Mononuclear cell (primary cell): ENCODE data around the gene CLRN2. TPM values are rescaled to one million over a fixed set of nuclear protein-coding genes. Genes with fewer than 3 reads are reported as not detected.
"Not testable (repeated sequence)": the region's sequence is repeated elsewhere in the genome, so short reads cannot be mapped to it uniquely, and the experiment has no call there.

Source experiments
- H3K27me3 ChIP-seq: 2 replicates; pipeline ENCODE4 v1.6.0; 2011; ENCODE audit warnings: low read length, control low read depth; ENCODE audit not compliant: insufficient read depth
- H3K4me1 ChIP-seq: 2 replicates; pipeline ENCODE4 v1.5.1; 2011; ENCODE audit warnings: mild to moderate bottlenecking, low read length, control low read depth; ENCODE audit not compliant: insufficient read depth
- H3K4me3 ChIP-seq: 2 replicates; pipeline ENCODE4 v1.5.1; 2011; ENCODE audit warnings: mild to moderate bottlenecking, low read length, moderate library complexity
- H3K9me3 ChIP-seq: 2 replicates; pipeline ENCODE4 v1.5.1; 2011; ENCODE audit warnings: low read depth, mild to moderate bottlenecking, control low read depth, low read length
- total RNA-seq: library from RNA; depleted of rRNA; stranded (reverse); fragments of >200 nt; gene quantifications from one replicate; pipeline ENCODE4 v1.2.3, GENCODE V29; 2012

CLRN2 gene
- total RNA-seq, 1 donor: not detected

DNA sequence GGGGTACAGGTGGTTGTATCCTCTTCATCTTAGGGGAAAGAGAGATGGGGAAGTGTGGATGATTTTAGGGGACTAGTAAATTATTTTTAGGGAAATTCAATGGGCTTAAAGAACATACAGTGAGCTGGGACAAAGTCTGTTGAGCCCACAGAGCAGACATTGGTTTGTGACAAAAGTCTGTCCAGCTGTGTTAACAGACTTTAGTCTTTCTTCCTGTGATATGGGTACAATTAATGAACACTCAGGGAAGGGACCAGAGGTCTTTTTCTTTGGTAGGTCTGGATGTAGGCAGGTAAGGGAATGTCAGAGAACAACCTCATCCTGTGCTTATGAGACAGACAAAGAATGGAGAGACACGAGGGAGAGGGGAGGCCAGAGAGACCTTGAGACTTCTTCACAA lies 2.0 kb downstream of the CLRN2 start:
- Histone ChIP-seq H3K4me1 (peaks cover 8% of the 10 kb centered on the region), H3K27me3 (peaks cover 3% of the 10 kb centered on the region), H3K9me3 (no peaks in the 10 kb centered on the region), H3K4me3 (no peak overlapping the region)

DNA sequence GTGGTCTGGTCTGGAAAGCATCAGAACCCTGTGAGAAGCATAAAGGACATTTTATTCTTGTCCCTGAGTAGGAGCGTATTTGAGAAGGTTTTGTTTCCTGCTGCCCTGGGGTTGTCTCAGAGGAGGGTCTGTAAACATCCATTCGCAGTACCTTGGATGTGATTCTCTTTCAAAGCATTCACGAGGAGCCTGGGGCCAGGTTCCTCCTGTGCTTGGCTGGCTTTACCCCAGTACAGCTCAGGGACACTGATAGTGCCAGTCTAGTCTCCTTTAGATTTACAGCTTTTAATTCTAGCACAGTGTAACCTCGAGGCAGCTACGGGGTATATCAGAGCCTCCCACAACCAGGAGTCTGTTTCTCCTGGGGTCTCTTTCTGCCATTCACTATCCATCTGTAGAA lies 2.7 kb downstream of the CLRN2 start:
- no peak overlapping the region for H3K4me3 ChIP-seq
- peaks cover 2% of the 10 kb centered on the region for H3K4me1 ChIP-seq
- H3K27me3 ChIP-seq: peaks cover 3% of the 10 kb centered on the region
- H3K9me3 ChIP-seq: no peaks in the 10 kb centered on the region

DNA sequence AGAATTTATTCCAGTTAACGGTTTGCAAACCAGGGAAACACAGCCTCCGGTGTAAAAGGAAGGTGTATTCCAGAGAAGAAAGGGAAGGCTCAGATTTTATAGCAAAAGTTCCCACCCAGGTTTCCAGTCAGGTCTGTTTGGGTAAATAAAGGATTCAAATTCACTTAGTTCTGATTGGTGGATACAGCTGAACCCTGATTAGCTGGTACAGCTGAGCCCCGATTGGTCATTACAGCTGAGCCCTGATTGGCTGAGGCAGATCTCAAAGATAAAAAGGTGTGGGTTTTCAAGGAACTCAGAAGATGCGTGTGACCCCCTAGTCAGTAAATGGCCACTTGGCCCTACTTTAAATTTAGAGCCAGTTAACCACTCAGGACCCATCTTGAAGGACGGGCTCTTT lies 6.6 kb downstream of the CLRN2 start:
- H3K9me3 ChIP-seq: no peaks in the 10 kb centered on the region
- H3K27me3 ChIP-seq: peaks cover 3% of the 10 kb centered on the region
- no peaks in the 10 kb centered on the region for H3K4me1 ChIP-seq
- no peak overlapping the region for H3K4me3 ChIP-seq

DNA sequence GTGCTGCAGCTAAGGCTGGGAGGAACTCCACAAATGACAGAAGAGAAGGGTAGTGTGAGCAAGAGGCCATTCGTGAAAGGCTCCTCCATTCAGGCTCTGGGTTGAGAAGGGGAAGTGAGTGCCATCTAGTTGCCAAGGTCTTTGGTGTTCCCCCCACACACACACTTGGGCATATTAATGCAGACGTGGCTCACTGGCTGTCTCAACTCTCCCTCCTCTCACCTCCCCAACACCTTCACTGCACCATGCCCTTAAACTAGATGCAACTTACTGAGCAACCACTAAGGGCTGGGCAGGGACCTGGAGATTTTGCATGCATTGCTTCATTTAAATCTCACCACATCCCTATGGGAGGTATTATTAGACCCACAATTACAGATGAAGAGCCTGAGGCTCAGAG lies 8.7 kb downstream of the CLRN2 start:
- no peak overlapping the region for H3K4me3 ChIP-seq
- H3K27me3 ChIP-seq: no peaks in the 10 kb centered on the region
- no peaks in the 10 kb centered on the region for H3K4me1 ChIP-seq
- no peaks in the 10 kb centered on the region for H3K9me3 ChIP-seq

DNA sequence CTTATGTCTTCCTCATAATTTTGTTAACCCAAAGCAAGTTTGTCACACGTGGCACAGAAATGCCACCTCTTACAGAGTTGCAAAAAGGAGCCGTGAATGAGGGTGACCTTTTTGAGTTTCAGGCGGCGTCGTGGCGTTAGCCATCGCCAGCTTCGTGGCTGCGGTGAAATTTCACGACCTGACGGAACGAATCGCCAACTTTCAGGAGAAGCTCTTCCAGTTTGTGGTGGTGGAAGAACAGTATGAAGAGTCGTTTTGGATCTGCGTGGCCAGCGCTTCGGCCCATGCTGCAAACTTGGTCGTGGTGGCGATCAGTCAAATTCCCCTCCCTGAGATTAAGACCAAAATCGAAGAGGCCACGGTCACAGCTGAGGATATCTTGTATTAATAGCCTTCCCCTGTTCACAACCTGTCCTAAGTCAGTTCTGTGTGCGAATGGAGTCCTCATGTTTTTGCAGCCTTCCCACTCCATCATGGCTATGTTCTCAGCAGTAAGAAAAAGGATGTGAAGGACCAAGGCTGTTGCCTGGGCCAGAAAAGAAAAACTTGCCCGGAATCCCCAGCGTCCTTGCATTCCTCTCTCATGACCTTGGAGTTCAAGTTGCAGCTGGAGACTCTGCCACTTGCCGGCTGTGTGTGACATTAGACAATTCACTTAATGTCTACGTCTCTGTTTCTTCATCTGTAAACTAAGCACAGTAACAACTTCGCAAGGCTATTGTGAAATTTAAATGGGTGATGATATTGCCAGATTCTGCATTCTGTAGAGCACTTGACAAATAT lies 11.9 kb downstream of the CLRN2 start:
- H3K9me3 ChIP-seq: no peaks in the 10 kb centered on the region
- no peaks in the 10 kb centered on the region for H3K27me3 ChIP-seq
- H3K4me1 ChIP-seq: no peaks in the 10 kb centered on the region
- H3K4me3 ChIP-seq: no peak overlapping the region

DNA sequence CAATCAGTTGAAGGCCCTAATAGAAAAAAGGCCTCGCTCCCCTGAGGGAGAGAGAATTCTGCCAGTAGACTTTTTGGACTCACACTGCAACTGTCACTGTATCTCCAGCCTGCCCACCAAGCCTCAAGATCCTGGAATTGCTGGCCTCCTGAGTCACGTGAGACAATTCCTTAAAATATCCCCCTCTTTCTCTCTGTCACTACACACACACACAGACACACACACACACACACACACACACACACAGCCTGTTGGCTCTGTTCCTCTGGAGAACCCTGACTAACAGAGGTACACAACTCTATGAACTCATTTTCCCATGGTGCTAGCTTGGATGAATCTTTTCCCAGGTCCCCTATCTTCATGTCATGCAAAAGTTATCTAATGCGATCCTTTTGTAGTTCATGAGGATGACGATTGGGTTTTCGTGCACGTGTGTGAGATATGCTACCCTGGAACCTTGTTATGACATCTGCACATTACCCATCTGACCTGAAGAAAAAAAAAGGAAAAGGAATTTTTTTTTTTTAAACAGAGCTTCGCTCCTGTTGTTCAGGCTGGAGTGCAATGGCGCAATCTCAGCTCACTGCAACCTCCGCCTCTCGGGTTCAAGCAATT lies 13.7 kb downstream of the CLRN2 start:
- H3K4me3 ChIP-seq: no peak overlapping the region
- H3K27me3 ChIP-seq: no peaks in the 10 kb centered on the region
- H3K4me1 ChIP-seq: no peaks in the 10 kb centered on the region
- H3K9me3 ChIP-seq: no peaks in the 10 kb centered on the region

DNA sequence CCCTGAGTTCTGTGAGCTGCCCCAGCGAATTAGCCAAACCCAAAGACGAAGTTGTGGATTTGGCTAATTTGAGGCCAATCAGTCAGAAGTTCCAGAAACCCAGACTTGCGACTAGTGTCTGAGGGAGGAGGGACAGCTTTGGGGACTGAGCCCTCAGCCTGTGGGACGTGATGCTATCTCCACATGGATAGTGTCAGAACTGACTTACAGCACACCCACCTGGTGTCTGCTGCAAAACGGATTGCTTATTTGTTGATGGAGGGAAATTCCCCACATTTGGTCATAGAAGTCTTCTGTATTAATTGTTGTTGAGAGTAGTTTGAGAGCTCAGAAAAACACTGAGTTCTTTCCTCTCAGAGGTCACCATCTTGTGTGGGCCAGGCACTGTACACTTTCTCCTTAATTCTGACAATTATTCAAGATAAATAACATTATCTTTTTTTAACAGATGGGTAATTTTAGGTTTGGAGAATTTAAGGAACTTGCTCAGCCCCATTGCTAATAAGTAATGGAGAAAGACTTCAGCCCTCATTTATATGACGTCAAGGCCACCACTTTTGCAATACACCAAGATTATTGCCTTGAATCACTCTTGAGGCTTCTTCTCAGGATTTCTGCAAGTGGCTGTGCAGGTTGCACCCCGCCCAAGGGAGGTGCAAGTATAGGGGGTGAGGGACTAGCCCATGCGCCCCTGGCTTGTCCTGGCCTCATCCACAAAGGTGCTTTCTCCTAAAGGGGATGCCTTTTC lies 16.7 kb downstream of the CLRN2 start:
- Histone ChIP-seq H3K27me3 (no peaks in the 10 kb centered on the region), H3K4me1 (no peaks in the 10 kb centered on the region), H3K4me3 (no peak overlapping the region), H3K9me3 (no peaks in the 10 kb centered on the region)

DNA sequence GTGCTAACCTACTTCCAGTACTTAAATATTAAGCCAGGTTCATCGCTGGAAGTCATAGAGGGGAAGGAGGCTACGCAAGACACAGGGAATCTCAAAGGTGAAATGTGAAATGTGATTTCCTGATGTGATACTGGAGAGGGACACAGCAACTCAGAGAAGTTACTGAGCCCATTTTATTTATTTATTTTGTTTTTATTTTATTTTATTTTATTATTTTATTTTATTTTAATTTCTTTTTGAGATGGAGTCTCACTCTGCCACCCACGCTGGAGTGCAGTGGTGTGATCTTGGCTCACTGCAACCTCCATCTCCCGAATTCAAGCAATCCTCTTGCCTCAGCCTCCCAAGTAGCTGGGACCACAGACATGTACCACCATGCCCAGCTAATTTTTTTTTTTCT lies 19.7 kb downstream of the CLRN2 start:
- H3K27me3 ChIP-seq: no peaks in the 10 kb centered on the region
- no peak overlapping the region for H3K4me3 ChIP-seq
- H3K9me3 ChIP-seq: no peaks in the 10 kb centered on the region
- no peaks in the 10 kb centered on the region for H3K4me1 ChIP-seq

DNA sequence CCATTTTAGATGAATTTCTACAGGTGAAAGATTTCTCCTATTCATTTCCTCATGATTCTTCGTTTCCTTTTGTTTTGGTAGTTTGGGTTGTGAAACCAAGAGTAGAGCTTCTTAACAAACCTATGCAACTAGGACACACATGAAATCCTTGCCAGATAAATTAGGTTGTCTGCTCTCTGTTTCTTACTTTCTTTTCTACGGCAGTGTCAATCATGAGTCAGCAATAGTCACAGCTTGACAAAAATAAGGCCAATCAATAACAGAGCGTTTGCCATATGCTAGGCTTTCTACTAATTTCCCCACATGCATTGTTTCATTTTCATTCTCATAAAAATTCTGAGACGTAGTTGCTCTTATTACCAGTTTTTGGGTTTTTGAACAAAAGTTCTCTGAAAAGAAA lies 20.3 kb downstream of the CLRN2 start:
- Histone ChIP-seq H3K4me3 (no peak overlapping the region), H3K9me3 (no peaks in the 10 kb centered on the region), H3K27me3 (no peaks in the 10 kb centered on the region), H3K4me1 (no peaks in the 10 kb centered on the region)

DNA sequence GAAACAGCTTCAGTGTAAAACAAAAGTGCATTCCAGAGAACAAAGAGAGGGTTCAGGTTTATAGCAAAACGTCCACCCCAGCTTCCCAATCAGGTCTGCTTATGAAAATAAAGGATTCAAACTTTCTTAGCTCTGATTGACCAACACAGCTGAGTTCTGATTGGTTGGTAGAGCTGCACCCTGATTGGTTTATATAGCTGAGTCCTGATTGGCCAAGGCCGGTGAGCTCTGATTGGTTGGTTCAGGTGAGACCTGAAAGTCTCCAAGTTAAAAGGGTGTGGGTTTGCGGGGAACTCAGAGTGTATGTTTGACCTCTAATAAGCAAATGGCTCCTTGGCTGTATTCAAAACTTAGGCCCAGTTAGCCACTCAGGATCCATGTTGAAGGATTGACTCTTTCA lies 20.9 kb downstream of the CLRN2 start:
- H3K27me3 ChIP-seq: no peaks in the 10 kb centered on the region
- no peaks in the 10 kb centered on the region for H3K9me3 ChIP-seq
- H3K4me1 ChIP-seq: no peaks in the 10 kb centered on the region
- no peak overlapping the region for H3K4me3 ChIP-seq

DNA sequence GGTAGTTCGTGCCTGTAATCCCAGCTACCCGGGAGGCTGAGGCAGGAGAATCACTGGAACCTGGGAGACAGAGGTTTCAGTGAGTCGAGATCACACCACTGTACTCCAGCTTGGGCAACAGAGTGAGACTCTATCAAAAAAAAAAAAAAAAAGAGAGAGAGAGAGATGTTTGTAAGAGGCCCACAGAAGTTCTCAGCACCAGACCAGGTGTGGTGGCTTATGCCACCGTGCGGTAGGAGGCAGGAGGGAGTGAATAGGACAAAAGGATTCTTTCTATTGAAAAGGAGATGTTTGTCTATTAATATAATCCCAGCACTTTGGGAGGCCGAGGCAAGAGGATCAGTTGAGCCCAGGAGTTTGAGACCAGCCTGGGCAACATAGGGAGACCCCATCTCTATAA lies 22.1 kb downstream of the CLRN2 start:
- not testable (repeated sequence) for H3K4me1 ChIP-seq, H3K27me3 ChIP-seq, H3K9me3 ChIP-seq

DNA sequence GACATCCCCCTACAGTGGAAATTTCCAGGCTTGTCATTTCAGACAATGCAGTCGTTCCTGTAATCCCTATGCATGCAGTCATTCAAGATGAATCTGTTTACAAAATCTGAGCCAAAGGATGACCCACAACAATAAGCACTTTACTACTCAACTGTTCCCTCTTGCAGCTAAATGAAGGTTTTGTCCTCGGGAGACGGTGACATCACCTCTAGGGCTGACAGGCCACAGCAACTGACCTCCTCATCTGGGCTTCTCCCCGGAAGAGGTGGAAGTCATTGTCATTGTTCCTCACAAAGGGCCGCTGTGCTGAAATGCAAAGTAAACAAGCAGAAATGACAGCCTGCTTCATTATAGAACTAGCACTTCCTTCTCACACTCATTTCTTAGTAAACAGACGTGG lies 29.2 kb downstream of the CLRN2 start:
- H3K9me3 ChIP-seq: no peaks in the 10 kb centered on the region
- H3K4me1 ChIP-seq: no peaks in the 10 kb centered on the region
- H3K4me3 ChIP-seq: no peak overlapping the region
- no peaks in the 10 kb centered on the region for H3K27me3 ChIP-seq

More for the DNA sequence above, 22.1 kb downstream of the CLRN2 start:
- H3K4me3 ChIP-seq: not testable (repeated sequence)

DNA sequence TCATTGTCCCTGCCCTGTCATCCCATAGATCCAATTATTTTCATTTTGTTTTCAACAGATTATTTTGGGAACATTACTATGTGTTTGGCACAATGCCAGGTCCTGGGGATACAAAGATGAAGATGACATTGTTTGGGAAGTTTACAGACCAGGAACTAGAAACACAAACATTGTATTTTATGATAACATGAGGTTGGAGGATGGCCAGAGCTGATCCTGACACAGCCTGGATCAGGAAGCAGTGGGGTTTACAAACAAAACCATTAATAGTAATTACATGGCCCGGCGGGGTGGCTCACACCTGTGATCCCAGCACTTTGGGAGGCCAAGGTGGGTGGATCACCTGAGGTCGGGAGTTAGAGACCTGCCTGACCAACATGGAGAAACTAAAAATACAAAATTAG lies 29.9 kb downstream of the CLRN2 start:
- Histone ChIP-seq H3K9me3 (no peaks in the 10 kb centered on the region), H3K27me3 (no peaks in the 10 kb centered on the region), H3K4me1 (peaks cover 3% of the 10 kb centered on the region), H3K4me3 (no peak overlapping the region)

DNA sequence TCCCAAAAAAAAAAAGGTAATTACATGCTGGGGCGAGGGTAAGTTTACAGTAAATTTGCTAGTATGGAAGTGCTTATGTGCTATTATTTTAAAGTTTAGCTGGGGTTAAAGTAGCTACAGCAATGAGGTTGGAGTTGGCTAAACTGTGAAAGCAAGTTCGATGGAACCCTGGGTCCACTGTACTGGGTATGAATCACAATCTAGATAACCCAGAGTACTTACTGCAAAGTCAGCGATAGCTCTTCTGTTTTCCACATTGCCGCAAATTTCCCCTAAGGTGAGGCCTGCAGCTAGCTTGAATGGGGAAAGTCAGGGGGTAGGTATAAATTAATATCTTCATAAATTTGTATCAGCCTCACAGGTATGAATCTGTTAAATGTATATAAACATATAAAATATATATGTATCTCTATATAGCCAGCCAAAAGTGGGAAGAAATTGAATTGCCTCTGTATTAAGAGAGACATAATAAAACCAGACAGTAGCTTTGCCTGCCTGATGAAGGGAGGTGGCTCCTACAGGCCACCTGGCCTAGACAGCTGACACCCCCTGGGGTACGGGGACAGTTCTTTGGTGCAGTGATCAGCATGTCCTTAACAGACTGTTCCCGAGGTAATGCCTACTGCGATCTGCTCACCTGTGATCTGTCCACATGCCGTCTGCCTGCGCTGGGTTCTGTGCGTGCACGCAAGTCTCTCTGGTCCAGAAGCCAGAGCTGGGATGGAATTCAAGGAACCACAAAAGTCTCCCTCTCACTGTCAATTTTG lies 30.6 kb downstream of the CLRN2 start:
- Histone ChIP-seq H3K27me3 (peaks cover 3% of the 10 kb centered on the region), H3K4me3 (no peak overlapping the region), H3K9me3 (no peaks in the 10 kb centered on the region), H3K4me1 (peaks cover 3% of the 10 kb centered on the region)

DNA sequence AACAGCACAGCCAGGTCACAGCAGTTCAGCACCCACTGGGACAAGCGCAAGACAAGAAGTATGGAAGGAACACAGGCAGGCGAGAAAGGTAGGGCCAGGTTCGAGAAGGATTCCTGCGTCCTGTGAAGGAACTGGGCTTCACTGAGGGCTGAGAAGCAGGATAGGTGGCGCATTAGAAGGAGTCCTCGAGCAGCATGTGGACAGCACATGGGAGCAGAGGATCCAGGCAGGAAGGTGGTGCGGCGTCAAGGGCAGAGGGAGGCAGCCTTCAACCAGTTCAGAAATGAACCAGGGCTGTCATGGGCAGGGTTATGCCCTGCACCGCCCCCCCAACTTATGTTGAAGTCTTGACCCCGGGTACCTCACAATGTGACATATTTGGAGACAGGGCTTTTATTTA lies 31.3 kb downstream of the CLRN2 start:
- H3K4me1 ChIP-seq: peaks cover 3% of the 10 kb centered on the region
- no peaks in the 10 kb centered on the region for H3K9me3 ChIP-seq
- peaks cover 3% of the 10 kb centered on the region for H3K27me3 ChIP-seq
- H3K4me3 ChIP-seq: no peak overlapping the region
